Pancreas (tissue), 10 donors: ENCODE data around the gene RHOB. TPM values are rescaled to one million over a fixed set of nuclear protein-coding genes. Genes with fewer than 3 reads are reported as not detected.

Experiments
- ATAC-seq, 4 donors: fragments of 200-7000 bp; cut with Tn5 transposase; one replicate each; pipeline versions ENCODE4 v1.8.0 to v1.9.1; 2020; ENCODE audit warnings: mild to moderate bottlenecking in 4 of 4, moderate library complexity in 4 of 4
- DNase-seq, 6 donors: peaks; one replicate each; pipeline ENCODE4 v3.0.0-alpha.2; 2020
- FAIRE-seq: peaks from 2 replicates; lab custom pipeline; 2012; peaks lifted over from hg19 to GRCh38; lab: Jason Lieb, UNC
- H3K27ac ChIP-seq, 4 donors: fragments of 200-600 bp; sonication (generic); 1 replicate in 3 of 4; 2 replicates in 1 of 4; pipeline versions ENCODE4 v1.5.0 to v1.8.0; 2020
- H3K27me3 ChIP-seq, 4 donors: fragments of 200-600 bp; one replicate each; pipeline ENCODE4 v1.8.0; 2021
- H3K36me3 ChIP-seq, 3 donors: fragments of 200-600 bp; sonication (generic) in 1 of 3; one replicate each; pipeline versions ENCODE4 v1.5.0 to v1.8.0; 2020 to 2021
- H3K4me1 ChIP-seq, 3 donors: fragments of 200-600 bp; one replicate each; pipeline ENCODE4 v1.8.0; 2021
- H3K4me3 ChIP-seq, 4 donors: fragments of 200-600 bp; sonication (generic) in 2 of 4; one replicate each; pipeline versions ENCODE4 v1.5.0 to v1.8.0; 2020 to 2021
- H3K9me3 ChIP-seq, 4 donors: fragments of 200-600 bp; one replicate each; pipeline ENCODE4 v1.8.0; 2021
- CTCF ChIP-seq, 4 donors: fragments of 200-600 bp; sonication (generic) in 3 of 4; IDR thresholded peaks; one replicate each; pipeline versions ENCODE4 v1.5.0 to v1.8.0; 2021; ENCODE audit warnings: antibody characterized with exemption in 4 of 4
- WGBS, 2 donors: extraction: QIAGEN DNeasy Blood & Tissue Kit; methylation state at CpG; one replicate each; pipeline ENCODE4 v1.1.7; 2013; 5-methylcytosine and 5-hydroxymethylcytosine counted together
- intact Hi-C, 3 donors: fragments of 100-400 bp; cut with DNase I; formaldehyde crosslinking; loops; one replicate each; pipeline versions ENCODE4 v1.11.1 to v1.14.2; 2022
- polyA plus RNA-seq, 2 donors: library from polyadenylated mRNA; stranded (reverse); fragments of 200-250 nt; gene quantifications; one replicate each; pipeline ENCODE4 v1.2.3, GENCODE V29; 2013
- total RNA-seq, 6 donors: library from RNA; stranded (reverse); fragmentation: NEBNext Ultra II Directional in 4 of 6; extraction: Animal tissue kit (Norgen Biotek cat#: 25700) in 4 of 6; gene quantifications; one replicate each; pipeline versions ENCODE4 v1.2.1 to v1.2.4, GENCODE V29; 2021 to 2023
- donor health status: healthy with polysubstance abuse.
- donor health status: DM: no; HTN: no; CAD: no; lungs with moderate emphysema.
- donor health status: DM: no; HTN: no; CAD: no.
- donor health status: control.
- donor health status: control.
- donor health status: Bipolar disorder and iron deficiency.
- donor health status: DM: yes; HTN: yes; CAD: no.
- donor health status: DM: no; HTN: no; CAD: no.
- donor health status: DM: no; HTN: no; CAD: no.
- donor health status: DM: yes; HTN: yes; CAD: no.

The RHOB gene
- total and polyA plus RNA-seq, 8 donors: 27.5 to 98.5 (median 56.5) TPM

GRCh38 chr2:20446255-20446916, 488 bp upstream of the RHOB start:
- Histone ChIP-seq H3K36me3 (no peaks in the 10 kb centered on the region), H3K27me3 (no peaks in the 10 kb centered on the region), H3K27ac (peak overlapping the region; percentile 97 to 99 (median 97)), H3K9me3 (no peaks in the 10 kb centered on the region), H3K4me3 (peak overlapping the region; percentile 66 to 100 (median 84)), H3K4me1 (peaks cover 3 to 29% (median 25%) of the 10 kb centered on the region in 3 donors)
- FAIRE-seq (no peak), DNase-seq (peak in 1 of 6 donors; percentile 59), ATAC-seq (no peak)
- intact Hi-C loops: no loop called here
- no peak for TF ChIP-seq CTCF (IDR thresholded peaks at IDR 0.05)
- 8 to 10% methylated on average over 42 of the region's 42 CpGs for WGBS, 2 donors

GRCh38 chr2:20447437-20448245, 767 bp downstream of the RHOB start:
- Histone ChIP-seq H3K4me3 (peak overlapping the region; percentile 66 to 100 (median 84)), H3K4me1 (peaks cover 3 to 29% (median 25%) of the 10 kb centered on the region in 3 donors), H3K36me3 (no peaks in the 10 kb centered on the region), H3K27ac (peak overlapping the region; percentile 97 to 99 (median 97)), H3K27me3 (no peaks in the 10 kb centered on the region), H3K9me3 (no peaks in the 10 kb centered on the region)
- TF ChIP-seq CTCF (IDR thresholded peaks at IDR 0.05): no peak
- FAIRE-seq: no peak
- ATAC-seq: peak; percentile 21 to 50 (median 34)
- peak; percentile 49 to 91 (median 66) for DNase-seq
- WGBS, 2 donors: 4 to 6% methylated on average over 71 to 78 of the region's 78 CpGs
- intact Hi-C loops: no loop called here

GRCh38 chr2:20448246-20448976, 1.5 kb downstream of the RHOB start:
- peaks cover 3 to 25% (median 20%) of the 10 kb centered on the region in 3 donors for H3K4me1 ChIP-seq
- ATAC-seq (no peak), FAIRE-seq (no peak), DNase-seq (no peak)
- no peaks in the 10 kb centered on the region for H3K36me3 ChIP-seq
- no peaks in the 10 kb centered on the region for H3K9me3 ChIP-seq
- TF ChIP-seq CTCF (IDR thresholded peaks at IDR 0.05): no peak
- 49 to 50% methylated on average over 26 of the region's 26 CpGs for WGBS, 2 donors
- intact Hi-C loops: no loop called here
- H3K27me3 ChIP-seq: no peaks in the 10 kb centered on the region
- H3K27ac ChIP-seq: peak overlapping the region; percentile 97 to 99 (median 97)
- H3K4me3 ChIP-seq: peak overlapping the region; percentile 66 to 100 (median 84)

- no peak for ATAC-seq
- Histone ChIP-seq H3K27me3 (no peaks in the 10 kb centered on the region), H3K9me3 (no peaks in the 10 kb centered on the region), H3K4me1 (peaks cover 3 to 20% (median 15%) of the 10 kb centered on the region in 3 donors), H3K4me3 (peak overlapping the region; percentile 66 to 100 (median 84)), H3K27ac (peak overlapping the region in 3 of 4 donors; percentile 3 to 99 (median 97)), H3K36me3 (no peaks in the 10 kb centered on the region)
- intact Hi-C loops: no loop called here
- no peak for FAIRE-seq
- TF ChIP-seq CTCF (IDR thresholded peaks at IDR 0.05): no peak
- DNase-seq: no peak
- WGBS, 2 donors: 65 to 76% methylated on average over 1 of the region's 1 CpG
These were observed 2.1 kb downstream of the RHOB start for GRCh38 chr2:20448977-20449306.
